Measurements from ENCODE around the gene DYRK4. TPM values are rescaled to one million over a fixed set of nuclear protein-coding genes. Genes with fewer than 3 reads are reported as not detected.

Gene DYRK4
- total RNA-seq, 2 donors from 2014 or later, result 7.9 to 13.2 TPM

DNA sequence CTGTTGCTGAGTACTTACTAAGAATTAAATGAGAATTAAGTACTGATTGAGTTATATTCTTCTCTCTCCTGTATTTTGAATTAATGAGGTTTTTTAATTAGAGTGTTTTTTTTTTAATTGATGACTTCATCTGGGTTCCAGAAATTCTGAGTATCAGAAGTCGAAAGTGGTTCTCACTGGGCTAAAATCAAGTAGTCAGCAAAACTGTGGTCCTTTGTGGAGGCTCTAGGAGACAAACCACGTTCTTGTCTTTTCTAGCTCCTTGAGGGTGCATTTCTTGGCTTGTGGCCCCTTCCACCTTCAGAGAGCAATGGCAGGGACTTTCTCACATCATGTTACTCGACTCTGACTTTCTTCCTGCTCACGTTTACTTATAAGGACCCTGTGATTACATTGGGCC is 8.1 kb upstream of the DYRK4 start:
- intact Hi-C loops (cut with DNase I), result no loop called here
- Histone ChIP-seq H3K27me3 (no peaks in the 10 kb centered on the region), H3K4me3 (no peak overlapping the region), H3K27ac (no peak overlapping the region), H3K36me3 (replicated peaks in 1 of 2; ENCODE audit: insufficient read depth in 1 of 2, low read depth in 2 of 2) (no peaks in the 10 kb centered on the region), H3K9me3 (no peaks in the 10 kb centered on the region), H3K4me1 (no peaks in the 10 kb centered on the region)
- WGBS, 2 donors, result 86 to 90% methylated on average over 4 of the region's 4 CpGs
- TF ChIP-seq POLR2A (IDR thresholded peaks at IDR 0.05), result no peak
- TF ChIP-seq, protein P1, sequence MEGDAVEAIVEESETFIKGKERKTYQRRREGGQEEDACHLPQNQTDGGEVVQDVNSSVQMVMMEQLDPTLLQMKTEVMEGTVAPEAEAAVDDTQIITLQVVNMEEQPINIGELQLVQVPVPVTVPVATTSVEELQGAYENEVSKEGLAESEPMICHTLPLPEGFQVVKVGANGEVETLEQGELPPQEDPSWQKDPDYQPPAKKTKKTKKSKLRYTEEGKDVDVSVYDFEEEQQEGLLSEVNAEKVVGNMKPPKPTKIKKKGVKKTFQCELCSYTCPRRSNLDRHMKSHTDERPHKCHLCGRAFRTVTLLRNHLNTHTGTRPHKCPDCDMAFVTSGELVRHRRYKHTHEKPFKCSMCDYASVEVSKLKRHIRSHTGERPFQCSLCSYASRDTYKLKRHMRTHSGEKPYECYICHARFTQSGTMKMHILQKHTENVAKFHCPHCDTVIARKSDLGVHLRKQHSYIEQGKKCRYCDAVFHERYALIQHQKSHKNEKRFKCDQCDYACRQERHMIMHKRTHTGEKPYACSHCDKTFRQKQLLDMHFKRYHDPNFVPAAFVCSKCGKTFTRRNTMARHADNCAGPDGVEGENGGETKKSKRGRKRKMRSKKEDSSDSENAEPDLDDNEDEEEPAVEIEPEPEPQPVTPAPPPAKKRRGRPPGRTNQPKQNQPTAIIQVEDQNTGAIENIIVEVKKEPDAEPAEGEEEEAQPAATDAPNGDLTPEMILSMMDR (IDR thresholded peaks at IDR 0.05), result no peak
- no peak for ATAC-seq
- DNase-seq, result no peak

DNA sequence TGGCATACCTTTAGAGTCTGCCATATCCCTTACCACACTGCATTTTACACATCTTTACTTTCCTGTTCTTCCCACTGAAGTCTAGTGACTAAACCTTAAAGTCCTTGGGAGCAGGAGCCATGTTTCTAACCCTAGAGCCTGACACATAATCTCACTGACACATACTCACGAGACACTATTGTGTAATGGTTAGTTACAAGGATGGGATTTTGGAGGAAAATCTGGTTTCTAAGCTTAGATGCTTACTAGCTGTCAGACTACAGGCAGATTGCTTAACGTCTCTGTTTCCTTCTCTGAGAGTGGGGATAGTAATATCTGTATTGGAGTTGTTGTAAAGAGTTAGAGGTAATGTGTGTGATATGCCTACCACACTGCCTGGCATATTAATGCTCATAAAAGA is 6.2 kb upstream of the DYRK4 start:
- Histone ChIP-seq H3K4me3 (no peak overlapping the region), H3K36me3 (replicated peaks in 1 of 2; ENCODE audit: insufficient read depth in 1 of 2, low read depth in 2 of 2) (no peaks in the 10 kb centered on the region), H3K4me1 (no peaks in the 10 kb centered on the region), H3K27ac (no peak overlapping the region), H3K27me3 (no peaks in the 10 kb centered on the region), H3K9me3 (no peaks in the 10 kb centered on the region)
- DNase-seq (no peak), ATAC-seq (no peak)
- intact Hi-C loops (cut with DNase I), result no loop called here
- TF ChIP-seq, protein P1 (IDR thresholded peaks at IDR 0.05), result no peak
- no peak for TF ChIP-seq POLR2A (IDR thresholded peaks at IDR 0.05)
- WGBS, 2 donors, result 77 to 78% methylated on average over 2 of the region's 2 CpGs

DNA sequence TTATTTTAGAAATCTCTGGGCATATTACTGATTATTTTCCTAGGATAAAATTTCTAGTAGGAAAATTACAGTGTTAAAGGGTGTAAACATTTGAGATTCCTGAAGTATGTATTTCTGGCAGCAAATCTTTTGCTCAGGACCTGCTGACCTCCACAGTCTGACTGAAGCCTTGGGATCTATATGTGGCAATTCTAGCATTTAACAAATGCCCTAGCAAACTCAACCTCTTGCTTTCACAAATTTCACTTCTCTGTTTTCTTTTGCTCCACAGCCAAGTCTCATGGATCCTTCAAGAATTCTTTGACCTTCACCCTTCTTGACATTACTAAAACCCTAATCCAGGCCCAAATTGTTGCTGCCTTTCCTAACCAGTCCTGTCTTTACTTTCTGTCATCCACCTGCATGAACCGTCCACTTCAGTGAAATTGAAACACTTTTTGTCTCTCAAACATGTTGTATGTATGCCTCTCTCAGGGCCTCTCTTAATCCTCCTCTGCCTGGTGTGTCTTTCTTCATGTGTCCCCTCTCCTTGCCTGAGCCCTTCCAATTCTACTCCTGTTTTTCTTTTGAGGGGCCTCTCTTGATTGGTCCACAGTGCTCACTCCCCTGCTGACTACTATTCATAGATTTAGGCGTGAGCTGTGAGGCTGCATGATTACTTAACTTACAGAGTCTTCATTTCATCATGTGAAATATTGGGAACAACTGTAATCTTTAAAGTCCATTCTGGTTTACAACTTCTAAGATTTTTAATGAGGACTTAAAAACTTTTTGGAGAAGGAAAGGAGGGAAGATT is 5.1 kb upstream of the DYRK4 start:
- Histone ChIP-seq H3K4me1 (peaks cover 3% of the 10 kb centered on the region), H3K36me3 (replicated peaks in 1 of 2; ENCODE audit: insufficient read depth in 1 of 2, low read depth in 2 of 2) (no peaks in the 10 kb centered on the region), H3K9me3 (no peaks in the 10 kb centered on the region), H3K27me3 (no peaks in the 10 kb centered on the region), H3K27ac (peak overlapping the region in 1 of 4 donors; percentile 34), H3K4me3 (no peak overlapping the region)
- TF ChIP-seq, protein P1 (IDR thresholded peaks at IDR 0.05), result no peak
- no peak for TF ChIP-seq POLR2A (IDR thresholded peaks at IDR 0.05)
- ATAC-seq (no peak), DNase-seq (no peak)
- intact Hi-C loops (cut with DNase I), result no loop called here
- 82 to 92% methylated on average over 2 of the region's 2 CpGs for WGBS, 2 donors

DNA sequence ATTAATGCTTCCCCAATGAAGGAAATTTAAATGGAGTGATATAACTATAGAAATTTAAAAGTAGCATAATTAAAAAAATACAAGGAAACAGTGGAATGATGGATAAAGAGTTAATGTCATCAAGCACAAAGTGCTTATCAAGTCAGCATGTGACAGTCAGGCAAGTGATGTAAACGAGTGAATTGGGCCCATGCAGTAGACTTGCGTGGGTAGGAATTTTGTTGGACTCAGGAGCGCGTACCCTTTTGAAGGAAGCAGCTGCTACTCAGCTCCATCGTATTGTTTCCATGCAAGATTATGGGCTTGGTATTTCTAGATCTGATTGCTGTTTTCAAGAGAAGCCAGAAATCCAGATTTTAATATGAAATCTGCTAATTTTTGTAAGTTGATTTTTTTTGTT is 4.4 kb upstream of the DYRK4 start:
- DNase-seq (no peak), ATAC-seq (no peak)
- H3K4me3 ChIP-seq, result no peak overlapping the region
- H3K36me3 ChIP-seq (replicated peaks in 1 of 2; ENCODE audit: insufficient read depth in 1 of 2, low read depth in 2 of 2), result no peaks in the 10 kb centered on the region
- no peaks in the 10 kb centered on the region for H3K9me3 ChIP-seq
- no peak overlapping the region for H3K27ac ChIP-seq
- peaks cover 9% of the 10 kb centered on the region for H3K4me1 ChIP-seq
- WGBS, 2 donors, result 74 to 77% methylated on average over 5 of the region's 5 CpGs
- H3K27me3 ChIP-seq, result no peaks in the 10 kb centered on the region
- TF ChIP-seq, protein P1 (IDR thresholded peaks at IDR 0.05), result no peak
- TF ChIP-seq POLR2A (IDR thresholded peaks at IDR 0.05), result no peak
- intact Hi-C loops (cut with DNase I), result no loop called here

DNA sequence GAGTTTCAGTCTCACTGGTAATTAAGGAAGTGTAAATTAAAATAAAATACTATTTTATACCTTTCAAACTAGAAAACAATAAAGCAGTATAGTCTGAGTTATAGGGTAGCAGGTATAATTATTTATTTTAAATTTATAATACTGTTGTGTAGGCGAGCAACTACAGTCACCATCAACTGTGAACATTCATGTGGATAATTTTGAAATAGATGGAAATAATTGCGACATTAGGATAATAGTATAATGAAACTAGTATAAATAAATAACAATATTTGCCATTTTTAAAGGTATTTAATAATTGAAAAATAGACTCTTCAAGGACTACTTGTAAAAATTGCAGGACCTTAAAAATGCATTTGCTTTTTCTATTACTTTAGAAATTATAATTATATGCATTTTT is 3.8 kb upstream of the DYRK4 start:
- H3K27me3 ChIP-seq, result no peaks in the 10 kb centered on the region
- H3K9me3 ChIP-seq, result no peaks in the 10 kb centered on the region
- no peak for ATAC-seq
- 84 to 91% methylated on average over 2 of the region's 2 CpGs for WGBS, 2 donors
- no peak for DNase-seq
- peaks cover 9% of the 10 kb centered on the region for H3K4me1 ChIP-seq
- intact Hi-C loops (cut with DNase I), result no loop called here
- no peak overlapping the region for H3K27ac ChIP-seq
- H3K4me3 ChIP-seq, result no peak overlapping the region
- no peak for TF ChIP-seq POLR2A (IDR thresholded peaks at IDR 0.05)
- TF ChIP-seq, protein P1 (IDR thresholded peaks at IDR 0.05), result no peak
- no peaks in the 10 kb centered on the region for H3K36me3 ChIP-seq (replicated peaks in 1 of 2; ENCODE audit: insufficient read depth in 1 of 2, low read depth in 2 of 2)

Data from body of pancreas (tissue), 4 donors.